SU-DHL-6 (cell line): ENCODE data around the gene GALNT17.
"Not testable (repeated sequence)": the region's sequence is repeated elsewhere in the genome, so short reads cannot be mapped to it uniquely, and the experiment has no call there.

Source experiments
- H2AFZ ChIP-seq: fragments of 200-600 bp; sonication (generic); 2 replicates; pipeline ENCODE4 v1.6.1; 2014; ENCODE audit warnings: low read depth, mild to moderate bottlenecking, moderate library complexity, mixed read lengths, antibody characterized with exemption, low read length; ENCODE audit not compliant: severe bottlenecking
- H3F3A ChIP-seq: fragments of 200-600 bp; shearing (Covaris generic); 2 replicates; pipeline ENCODE4 v1.6.0; 2016; ENCODE audit warnings: antibody characterized with exemption, mild to moderate bottlenecking; ENCODE audit not compliant: insufficient read depth
- H3K27ac ChIP-seq: fragments of 200-600 bp; sonication (generic); 2 replicates; pipeline ENCODE4 v1.5.1; 2016; ENCODE audit warnings: low read depth, mild to moderate bottlenecking, low read length, moderate library complexity, mixed read lengths
- H3K27me3 ChIP-seq: fragments of 200-600 bp; sonication (generic), shearing (Covaris generic); 2 replicates; pipeline ENCODE4 v1.6.0; 2014; ENCODE audit warnings: mild to moderate bottlenecking, low read length
- H3K36me3 ChIP-seq: fragments of 200-600 bp; sonication (generic); 2 replicates; pipeline ENCODE4 v1.6.1; 2014; ENCODE audit warnings: mild to moderate bottlenecking, low read length, mixed read lengths
- H3K4me2 ChIP-seq: fragments of 300-600, 200-600 bp; shearing (Covaris generic), sonication (generic); 2 replicates; pipeline ENCODE4 v1.6.0; 2014; ENCODE audit warnings: low read length, low read depth, mild to moderate bottlenecking; ENCODE audit not compliant: poor library complexity, severe bottlenecking
- H3K4me3 ChIP-seq: fragments of 200-600 bp; sonication (generic); 2 replicates; pipeline ENCODE4 v1.5.1; 2014; ENCODE audit warnings: antibody characterized with exemption, low read length, mild to moderate bottlenecking, mixed read lengths; ENCODE audit not compliant: insufficient read depth, poor library complexity, severe bottlenecking
- H3K79me2 ChIP-seq: fragments of 200-600 bp; sonication (generic); 2 replicates; pipeline ENCODE4 v1.6.1; 2014; ENCODE audit warnings: mild to moderate bottlenecking, low read length, moderate library complexity; ENCODE audit not compliant: insufficient read depth
- H3K9ac ChIP-seq: fragments of 200-600 bp; sonication (generic); 2 replicates; pipeline ENCODE4 v1.7.0; 2014; ENCODE audit warnings: mild to moderate bottlenecking, low read length
- H3K9me2 ChIP-seq: fragments of 200-600 bp; sonication (generic); replicated peaks from 2 replicates; pipeline ENCODE4 v1.6.1; 2014; ENCODE audit warnings: low read length; ENCODE audit not compliant: insufficient read depth
- H3K9me3 ChIP-seq: fragments of 200-600 bp; sonication (generic); 2 replicates; pipeline ENCODE4 v1.6.1; 2014; ENCODE audit warnings: low read length, mixed read lengths; ENCODE audit not compliant: insufficient read depth
- H4K20me1 ChIP-seq: fragments of 200-600 bp; sonication (generic); 2 replicates; pipeline ENCODE4 v1.6.1; 2014; ENCODE audit warnings: low read depth, mild to moderate bottlenecking, antibody characterized with exemption, low read length, moderate library complexity, mixed read lengths
- EZH2phosphoT487 ChIP-seq: fragments of 200-600 bp; sonication (generic), shearing (Covaris generic); conservative IDR thresholded peaks from 2 replicates; pipeline ENCODE4 v1.6.1; 2018; ENCODE audit warnings: mild to moderate bottlenecking, antibody characterized with exemption, low read length, moderate library complexity, mixed read lengths
- TF ChIP-seq, protein P1 (sequence below): fragments of 200-600 bp; sonication (generic); IDR thresholded peaks from one replicate; pipeline ENCODE4 v1.5.1; 2017; ENCODE audit warnings: antibody characterized with exemption, mild to moderate bottlenecking, low read length, moderate library complexity; ENCODE audit not compliant: insufficient read depth, poor library complexity, severe bottlenecking

GALNT17 gene

DNA sequence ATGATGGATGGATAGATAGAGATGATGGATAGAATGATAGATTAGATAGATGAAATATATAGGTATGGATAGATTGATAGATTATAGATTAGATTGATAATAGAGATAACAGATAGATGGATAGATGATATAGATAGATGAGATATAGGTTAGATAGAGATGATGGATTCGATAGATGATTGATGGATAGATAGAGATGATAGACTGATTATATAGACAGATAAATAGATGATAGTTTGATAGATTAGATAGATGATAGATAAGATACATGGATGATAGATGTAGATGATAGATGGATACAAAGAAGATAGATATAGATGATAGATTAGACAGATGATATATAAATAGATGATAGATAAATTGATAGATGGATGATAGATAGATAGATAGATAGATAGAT, 448.1 kb downstream of the GALNT17 start:
- H2AFZ ChIP-seq = no peak overlapping the region
- no peaks in the 10 kb centered on the region for H3K9me3 ChIP-seq
- H3K27me3 ChIP-seq = no peaks in the 10 kb centered on the region
- no peaks in the 10 kb centered on the region for H3F3A ChIP-seq
- H3K36me3 ChIP-seq = no peaks in the 10 kb centered on the region
- no peaks in the 10 kb centered on the region for H3K9me2 ChIP-seq
- H3K27ac ChIP-seq = no peak overlapping the region
- no peak overlapping the region for H3K4me3 ChIP-seq
- TF ChIP-seq, protein P1, sequence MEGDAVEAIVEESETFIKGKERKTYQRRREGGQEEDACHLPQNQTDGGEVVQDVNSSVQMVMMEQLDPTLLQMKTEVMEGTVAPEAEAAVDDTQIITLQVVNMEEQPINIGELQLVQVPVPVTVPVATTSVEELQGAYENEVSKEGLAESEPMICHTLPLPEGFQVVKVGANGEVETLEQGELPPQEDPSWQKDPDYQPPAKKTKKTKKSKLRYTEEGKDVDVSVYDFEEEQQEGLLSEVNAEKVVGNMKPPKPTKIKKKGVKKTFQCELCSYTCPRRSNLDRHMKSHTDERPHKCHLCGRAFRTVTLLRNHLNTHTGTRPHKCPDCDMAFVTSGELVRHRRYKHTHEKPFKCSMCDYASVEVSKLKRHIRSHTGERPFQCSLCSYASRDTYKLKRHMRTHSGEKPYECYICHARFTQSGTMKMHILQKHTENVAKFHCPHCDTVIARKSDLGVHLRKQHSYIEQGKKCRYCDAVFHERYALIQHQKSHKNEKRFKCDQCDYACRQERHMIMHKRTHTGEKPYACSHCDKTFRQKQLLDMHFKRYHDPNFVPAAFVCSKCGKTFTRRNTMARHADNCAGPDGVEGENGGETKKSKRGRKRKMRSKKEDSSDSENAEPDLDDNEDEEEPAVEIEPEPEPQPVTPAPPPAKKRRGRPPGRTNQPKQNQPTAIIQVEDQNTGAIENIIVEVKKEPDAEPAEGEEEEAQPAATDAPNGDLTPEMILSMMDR = no peak
- no peak for TF ChIP-seq EZH2phosphoT487
- no peak overlapping the region for H3K9ac ChIP-seq
- no peaks in the 10 kb centered on the region for H3K79me2 ChIP-seq
- H3K4me2 ChIP-seq = no peak overlapping the region
- no peaks in the 10 kb centered on the region for H4K20me1 ChIP-seq

DNA sequence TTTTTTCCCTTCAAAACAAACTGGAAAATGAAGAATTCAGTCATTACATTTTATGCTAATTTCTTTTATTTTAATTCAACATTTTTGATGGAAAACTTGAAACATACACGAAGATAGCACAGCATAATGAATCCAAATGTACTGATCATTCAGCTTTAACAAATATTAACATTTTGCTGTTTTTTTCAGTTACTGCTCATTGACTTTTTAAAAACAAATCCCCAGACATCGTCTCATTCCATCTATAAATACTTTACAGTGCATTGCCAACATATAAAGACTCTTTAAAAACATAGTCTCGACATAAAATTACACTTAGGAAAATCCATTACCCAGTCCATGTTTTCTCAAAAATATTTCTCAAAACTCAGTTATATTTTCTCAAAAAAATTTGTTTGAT, 452.3 kb downstream of the GALNT17 start:
- Histone ChIP-seq H3K9me2 (no peaks in the 10 kb centered on the region), H3F3A (no peaks in the 10 kb centered on the region), H3K79me2 (no peaks in the 10 kb centered on the region), H3K27me3 (no peaks in the 10 kb centered on the region), H3K27ac (no peak overlapping the region), H3K9me3 (no peaks in the 10 kb centered on the region), H3K4me2 (no peak overlapping the region), H4K20me1 (no peaks in the 10 kb centered on the region), H3K4me3 (no peak overlapping the region), H3K9ac (no peak overlapping the region), H3K36me3 (no peaks in the 10 kb centered on the region), H2AFZ (no peak overlapping the region)
- TF ChIP-seq, protein P1 = no peak
- no peak for TF ChIP-seq EZH2phosphoT487

DNA sequence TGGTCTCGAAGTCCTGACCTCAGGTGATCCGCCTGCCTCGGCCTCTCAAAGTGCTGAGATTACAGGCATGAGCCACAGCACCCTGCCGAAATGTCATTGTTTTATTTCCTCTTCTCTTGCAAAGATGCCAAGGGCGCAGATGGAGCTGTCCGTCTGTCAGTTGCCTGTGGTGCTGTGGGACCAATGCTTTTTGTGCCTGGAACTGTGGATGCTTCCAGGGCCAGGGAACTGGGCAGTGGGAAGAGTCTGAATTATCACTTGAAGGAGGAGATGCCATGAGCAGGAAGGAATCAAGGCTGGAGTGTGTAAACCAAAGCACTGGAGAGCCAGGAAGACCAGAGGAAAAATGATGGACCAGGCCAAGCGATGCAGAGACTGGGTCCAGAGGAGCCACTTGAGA, 459.9 kb downstream of the GALNT17 start:
- H3K9me2 ChIP-seq = no peaks in the 10 kb centered on the region
- H3K79me2 ChIP-seq = no peaks in the 10 kb centered on the region
- no peak overlapping the region for H3K4me3 ChIP-seq
- H3K9me3 ChIP-seq = no peaks in the 10 kb centered on the region
- no peak for TF ChIP-seq EZH2phosphoT487
- TF ChIP-seq, protein P1 = no peak
- no peaks in the 10 kb centered on the region for H3K27me3 ChIP-seq
- H3K4me2 ChIP-seq = no peak overlapping the region
- H2AFZ ChIP-seq = no peak overlapping the region
- H3F3A ChIP-seq = no peaks in the 10 kb centered on the region
- no peak overlapping the region for H3K9ac ChIP-seq
- H3K27ac ChIP-seq = no peak overlapping the region
- no peaks in the 10 kb centered on the region for H3K36me3 ChIP-seq
- no peaks in the 10 kb centered on the region for H4K20me1 ChIP-seq

DNA sequence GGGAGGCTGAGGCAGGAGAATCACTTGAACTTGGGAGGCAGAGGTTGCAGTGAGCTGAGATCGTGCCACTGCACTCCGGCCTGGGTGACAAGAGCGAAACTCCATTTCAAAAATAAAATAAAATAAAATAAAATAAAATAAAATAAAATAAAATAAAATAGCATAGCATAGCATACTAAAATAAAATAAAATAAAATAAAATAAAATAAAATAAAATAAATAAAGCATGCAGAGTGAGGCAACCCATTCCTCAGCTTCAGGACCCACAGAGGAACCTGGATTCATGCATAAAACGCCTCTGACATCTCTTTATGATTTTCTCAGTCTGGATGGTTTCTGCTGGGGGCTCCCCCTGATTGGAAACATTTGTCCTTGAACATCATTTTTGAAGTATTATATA, 460.4 kb downstream of the GALNT17 start:
- H2AFZ ChIP-seq, H3K4me3 ChIP-seq, H3K36me3 ChIP-seq, H3K9me3 ChIP-seq, H3K79me2 ChIP-seq, H3K4me2 ChIP-seq, H4K20me1 ChIP-seq, H3F3A ChIP-seq, H3K27me3 ChIP-seq, H3K9me2 ChIP-seq, H3K9ac ChIP-seq, H3K27ac ChIP-seq: not testable (repeated sequence)
